Kasumi-1 (cell line): ENCODE data around the gene TRIM22.
"Not testable (repeated sequence)": the region's sequence is repeated elsewhere in the genome, so short reads cannot be mapped to it uniquely, and the experiment has no call there.

ENCODE experiments used
- DNase-seq, 2 experiments: peaks; one replicate each; lab custom pipeline; 2025; lab: John Stamatoyannopoulos, UW

The TRIM22 gene, protein sequence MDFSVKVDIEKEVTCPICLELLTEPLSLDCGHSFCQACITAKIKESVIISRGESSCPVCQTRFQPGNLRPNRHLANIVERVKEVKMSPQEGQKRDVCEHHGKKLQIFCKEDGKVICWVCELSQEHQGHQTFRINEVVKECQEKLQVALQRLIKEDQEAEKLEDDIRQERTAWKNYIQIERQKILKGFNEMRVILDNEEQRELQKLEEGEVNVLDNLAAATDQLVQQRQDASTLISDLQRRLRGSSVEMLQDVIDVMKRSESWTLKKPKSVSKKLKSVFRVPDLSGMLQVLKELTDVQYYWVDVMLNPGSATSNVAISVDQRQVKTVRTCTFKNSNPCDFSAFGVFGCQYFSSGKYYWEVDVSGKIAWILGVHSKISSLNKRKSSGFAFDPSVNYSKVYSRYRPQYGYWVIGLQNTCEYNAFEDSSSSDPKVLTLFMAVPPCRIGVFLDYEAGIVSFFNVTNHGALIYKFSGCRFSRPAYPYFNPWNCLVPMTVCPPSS

GRCh38 chr11:5689551-5689983, at the start of gene TRIM22:
Gene TRIM22 (plus strand): TSS chr11:5689790. CDS start chr11:5696233, 6,443 bp downstream.
- DNase-seq, result peak; percentile 83 to 87

DNA sequence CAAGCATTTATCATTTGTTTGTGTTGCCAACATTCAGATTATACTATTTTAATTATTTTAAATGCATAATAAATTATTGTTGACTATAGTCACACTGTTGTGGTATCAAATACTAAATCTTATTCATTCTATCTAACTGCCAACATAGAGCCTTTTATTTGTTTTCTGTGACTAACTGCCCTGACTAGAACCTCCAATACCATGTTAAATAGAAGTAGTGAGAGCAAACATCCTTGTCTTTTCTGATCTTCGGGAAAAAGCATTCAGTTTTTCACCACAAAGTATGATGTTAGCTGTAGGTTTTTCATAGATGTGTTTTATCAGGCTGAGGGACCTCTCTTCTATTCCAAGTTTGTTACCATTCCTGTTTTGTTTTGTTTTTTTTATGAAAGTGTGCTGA, 49.6 kb upstream of the TRIM22 start:
- no peak for DNase-seq

DNA sequence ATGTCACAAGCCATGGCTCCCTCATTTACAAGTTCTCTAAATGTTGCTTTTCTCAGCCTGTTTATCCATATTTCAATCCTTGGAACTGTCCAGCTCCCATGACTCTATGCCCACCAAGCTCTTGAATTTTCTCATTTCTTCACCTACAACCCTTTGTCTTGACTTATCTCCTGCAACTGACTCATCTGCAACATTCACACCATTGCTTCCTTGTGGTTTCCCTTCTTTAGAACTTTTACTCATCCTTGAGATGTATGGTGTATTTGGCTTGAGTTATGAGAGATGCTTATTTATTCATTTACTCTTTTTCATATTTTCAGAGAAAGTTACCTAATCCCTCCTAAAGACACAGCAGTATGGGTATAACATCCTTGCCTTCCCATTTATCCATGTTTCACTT, 46.0 kb upstream of the TRIM22 start:
- DNase-seq, result no peak

DNA sequence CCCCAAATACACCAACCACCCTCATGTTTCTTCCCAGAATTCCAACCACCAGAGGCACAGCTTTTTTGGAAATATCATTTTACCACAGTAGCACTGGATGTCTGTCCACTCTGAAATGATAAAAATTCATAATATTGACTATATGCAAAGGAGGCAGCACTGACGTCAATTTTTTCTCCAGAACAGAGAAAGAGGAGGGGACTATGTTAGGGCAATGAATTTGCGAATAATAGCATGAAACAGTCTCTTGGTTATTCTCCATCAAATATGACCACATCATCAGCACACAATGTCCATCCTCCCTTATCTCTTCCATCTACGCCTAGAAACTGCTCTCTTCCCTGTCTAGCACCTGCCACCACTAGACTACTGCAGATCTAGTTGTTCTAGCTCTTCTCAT, 43.5 kb upstream of the TRIM22 start:
- no peak for DNase-seq

GRCh38 chr11:5655474-5655873, 34.1 kb upstream of the TRIM22 start:
- DNase-seq, result no peak

GRCh38 chr11:5656956-5657355, 32.6 kb upstream of the TRIM22 start:
- not testable (repeated sequence) for DNase-seq

DNA sequence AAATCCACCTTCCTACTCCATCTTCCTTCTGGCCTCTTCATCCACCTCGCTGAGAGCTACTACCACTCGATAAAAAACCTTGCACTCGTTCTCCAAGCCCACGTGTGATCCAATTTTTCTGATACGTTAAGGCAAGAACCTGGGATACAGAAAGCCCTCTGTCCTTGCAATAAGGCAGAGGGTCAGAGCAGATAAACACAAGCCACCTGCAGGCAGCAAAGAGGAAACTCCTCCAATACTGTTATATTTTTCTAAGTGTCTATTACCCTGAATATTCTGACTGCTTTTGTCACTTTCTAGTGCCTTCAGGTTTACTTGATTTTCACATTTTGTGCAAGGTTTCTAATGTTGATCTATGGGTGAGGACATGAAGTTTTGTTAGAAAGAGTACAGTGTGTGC, 31.3 kb upstream of the TRIM22 start:
- DNase-seq, result no peak

DNA sequence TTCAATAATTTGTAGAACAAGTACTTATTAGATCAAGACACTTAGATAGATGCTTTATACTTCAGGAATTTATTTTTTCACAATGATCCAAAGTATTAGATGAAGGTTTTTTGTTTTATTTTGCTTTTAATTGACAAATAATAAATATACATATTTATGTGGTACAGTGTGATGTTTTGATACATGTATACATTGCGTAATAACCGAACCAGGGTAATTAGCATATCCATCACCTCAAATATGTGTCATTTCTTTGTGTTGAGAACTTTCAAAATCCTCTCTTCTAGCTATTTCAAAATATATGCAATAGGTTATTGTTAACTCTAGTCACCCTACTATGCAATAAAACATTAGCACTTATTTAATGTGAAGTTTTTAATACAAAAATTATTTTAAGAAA, 26.1 kb upstream of the TRIM22 start:
- DNase-seq, result no peak

DNA sequence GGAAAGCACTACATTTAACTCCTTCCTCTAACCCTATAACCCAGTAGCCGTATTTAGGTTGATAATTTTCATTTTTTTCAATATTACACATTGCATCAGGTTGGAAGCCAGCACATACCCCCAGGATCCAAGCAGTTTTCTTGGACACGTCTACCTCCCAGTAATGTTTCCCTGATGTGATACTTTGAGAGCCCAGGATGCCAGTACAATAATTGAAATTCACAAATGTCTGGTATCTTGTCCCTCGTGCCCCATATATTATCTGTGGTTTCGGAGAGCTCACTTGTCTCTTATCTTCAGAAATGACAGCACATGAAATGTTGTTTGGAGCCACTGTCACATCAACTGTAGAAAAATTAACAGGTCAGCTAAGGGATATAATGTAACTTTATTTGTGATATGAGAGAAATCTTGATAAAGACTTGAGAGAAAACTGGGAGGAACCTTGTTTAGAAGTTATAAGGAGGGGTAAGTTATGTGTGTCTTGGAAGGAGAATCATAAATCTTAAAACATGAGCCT, 24.5 kb upstream of the TRIM22 start:
- no peak for DNase-seq

DNA sequence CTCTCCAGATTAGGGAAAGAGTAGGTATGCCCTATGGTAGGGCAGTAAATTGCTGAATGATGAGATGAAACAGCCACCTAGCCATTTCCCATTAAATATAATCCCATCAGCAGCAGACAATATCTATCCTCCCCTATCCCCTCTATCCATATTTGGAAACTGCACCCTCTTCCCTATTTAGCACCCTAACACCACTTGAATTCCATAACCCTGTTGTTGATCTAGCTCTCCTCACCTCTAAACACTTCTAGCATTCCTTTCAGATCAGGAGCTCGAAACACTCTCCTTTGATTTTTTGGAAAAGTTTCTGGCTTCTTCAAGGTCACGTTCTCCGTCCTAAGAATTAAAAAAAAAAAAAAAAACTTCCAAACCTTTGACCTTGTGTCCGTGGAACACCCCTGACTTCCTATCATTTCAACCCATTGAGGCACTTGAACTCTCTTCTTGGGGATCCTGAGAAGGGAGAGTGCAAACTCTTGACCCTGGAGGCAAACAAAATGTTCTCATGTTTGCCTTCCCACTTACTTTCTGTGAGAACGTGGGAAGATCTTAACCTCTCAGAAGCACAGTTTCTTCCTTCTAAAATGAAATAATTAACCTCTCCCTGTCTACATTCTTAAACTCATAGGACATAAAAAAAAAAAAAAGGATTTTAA, 23.7 kb upstream of the TRIM22 start:
- DNase-seq, result no peak

DNA sequence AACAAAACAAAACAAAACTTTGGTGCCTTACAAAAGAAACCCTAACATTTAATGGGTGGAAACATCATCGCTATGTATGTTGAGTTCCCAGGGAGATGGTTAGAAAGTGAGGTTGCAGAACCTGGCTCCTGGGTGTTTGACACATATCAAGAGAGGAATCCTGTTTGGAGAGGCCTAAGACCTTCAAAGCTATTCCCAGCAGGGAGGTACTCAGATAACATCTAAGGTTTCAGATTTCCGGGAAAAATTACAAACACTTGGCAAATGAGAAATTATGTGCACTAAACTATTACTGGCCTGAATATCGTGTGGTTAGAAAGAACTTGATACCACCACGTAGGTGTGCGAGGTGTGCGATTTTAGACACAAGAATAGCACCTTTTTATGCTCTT, 23.2 kb upstream of the TRIM22 start:
- no peak for DNase-seq

- DNase-seq, result no peak
Measured at GRCh38 chr11:5671831-5672230, 17.8 kb upstream of the TRIM22 start.

DNA sequence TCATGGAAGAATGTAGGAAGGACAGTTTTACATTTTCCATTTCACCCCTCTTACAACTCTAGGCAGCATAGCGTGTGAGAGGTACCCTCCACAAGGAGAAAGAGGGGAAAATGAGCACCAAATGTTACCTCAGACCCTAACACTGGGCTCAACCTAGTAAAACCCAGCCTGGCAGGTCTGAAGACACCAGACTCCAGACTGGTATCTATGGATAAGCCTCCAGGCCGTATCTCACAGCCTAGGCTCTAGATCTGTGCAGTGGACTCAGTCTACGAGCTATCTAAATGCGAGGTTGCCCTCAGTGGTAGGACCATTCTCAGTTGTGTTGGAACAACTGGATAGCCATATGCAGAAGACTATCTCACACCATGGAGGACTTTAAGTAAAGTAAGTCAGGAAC, 15.2 kb upstream of the TRIM22 start:
- no peak for DNase-seq

DNA sequence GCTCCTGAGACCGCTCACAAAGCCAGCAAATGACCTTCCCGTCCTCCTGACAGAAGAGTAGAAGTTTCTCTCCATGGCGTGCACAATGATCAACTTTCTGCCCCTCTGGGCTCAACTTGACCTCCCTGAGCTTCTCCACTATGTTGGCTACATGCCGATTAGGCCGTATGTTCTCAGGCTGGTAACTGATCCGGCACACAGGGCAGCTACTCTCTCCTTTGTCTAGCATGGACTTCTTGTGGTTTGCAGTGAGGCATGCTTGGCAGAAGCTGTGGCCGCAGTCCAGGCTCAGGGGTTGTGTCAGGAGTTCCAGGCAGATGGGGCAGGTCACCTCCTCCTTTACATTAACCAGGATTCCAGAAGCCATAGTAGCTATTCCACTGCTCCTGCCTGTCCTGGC, 9.8 kb upstream of the TRIM22 start:
- DNase-seq, result no peak

GRCh38 chr11:5682890-5683441, 6.6 kb upstream of the TRIM22 start:
- DNase-seq, result not testable (repeated sequence)

DNA sequence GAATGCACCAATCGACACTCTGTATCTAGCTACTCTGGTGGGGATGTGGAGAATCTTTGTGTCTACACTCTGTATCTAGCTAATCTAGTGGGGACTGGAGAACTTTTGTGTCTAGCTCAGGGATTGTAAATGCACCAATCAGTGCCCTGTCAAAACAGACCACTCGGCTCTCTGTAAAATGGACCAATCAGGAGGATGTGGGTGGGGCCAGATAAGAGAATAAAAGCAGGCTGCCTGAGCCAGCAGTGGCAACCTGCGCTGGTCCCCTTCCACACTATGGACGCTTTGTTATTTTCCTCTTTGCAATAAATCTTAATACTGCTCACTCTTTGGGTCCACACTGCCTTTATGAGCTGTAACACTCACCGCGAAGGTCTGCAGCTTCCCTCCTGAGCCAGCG, 6.0 kb upstream of the TRIM22 start:
- not testable (repeated sequence) for DNase-seq

- peak in 1 of 2 experiments; percentile 11 for DNase-seq
Measured at GRCh38 chr11:5684036-5684645, 5.4 kb upstream of the TRIM22 start.

DNA sequence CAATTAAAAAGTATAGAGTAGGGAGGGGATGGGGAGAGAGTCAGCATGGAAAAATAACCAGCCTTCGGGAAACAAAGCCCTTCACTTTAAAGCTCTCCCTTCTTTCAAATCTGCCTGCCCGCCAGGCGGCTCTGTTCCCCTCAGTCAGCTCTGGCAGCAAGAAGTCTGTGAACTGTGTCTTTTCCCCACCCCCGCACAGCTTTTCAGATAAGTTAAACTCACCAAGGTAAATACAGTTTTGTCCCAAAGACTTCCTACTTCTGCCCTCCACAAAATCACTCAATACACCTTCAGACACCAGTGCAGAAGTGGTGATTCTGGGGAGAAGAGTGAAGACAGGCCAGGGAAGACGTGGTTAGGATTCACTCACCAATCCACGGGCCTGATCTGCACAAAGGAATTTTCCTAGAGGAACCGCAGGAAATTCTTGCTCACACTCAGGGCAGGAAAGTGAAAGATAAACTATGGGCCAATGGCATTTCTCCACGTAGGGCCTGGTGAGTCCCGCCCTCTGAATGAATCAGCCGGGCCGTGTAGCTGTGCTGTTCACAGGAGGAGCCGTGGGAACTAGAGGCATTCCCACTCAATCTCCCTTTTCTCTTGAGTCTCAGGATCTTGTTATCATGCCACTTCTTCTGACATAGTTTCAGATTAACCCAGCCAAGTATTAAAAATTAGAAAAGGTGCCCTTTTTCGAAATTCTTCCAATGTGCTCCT, 4.8 kb upstream of the TRIM22 start, which contains the start of gene TRIM5:
Gene TRIM5, minus strand, starts transcription at position 429 of the 717 bp plus-strand sequence. CDS start 4,897 bp downstream, outside the sequence.
- peak; percentile 87 to 89 for DNase-seq

DNA sequence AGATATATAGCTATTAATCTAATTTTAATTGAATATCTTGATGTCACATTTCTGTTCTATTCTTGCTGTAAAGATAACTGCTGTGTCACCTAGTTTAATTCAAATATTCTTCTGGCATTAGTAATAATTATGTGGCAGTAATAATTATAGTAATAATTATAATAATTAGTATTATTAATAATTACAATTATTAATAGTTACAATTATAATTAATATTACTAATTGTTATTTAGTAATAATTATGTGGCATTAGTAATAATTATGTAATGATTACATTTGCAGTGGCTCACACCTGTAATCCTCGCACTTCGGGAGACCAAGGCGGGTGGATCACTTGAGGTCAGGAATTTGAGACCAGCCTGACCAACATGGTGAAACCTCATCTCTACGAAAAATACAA, 3.2 kb upstream of the TRIM22 start:
- no peak for DNase-seq

DNA sequence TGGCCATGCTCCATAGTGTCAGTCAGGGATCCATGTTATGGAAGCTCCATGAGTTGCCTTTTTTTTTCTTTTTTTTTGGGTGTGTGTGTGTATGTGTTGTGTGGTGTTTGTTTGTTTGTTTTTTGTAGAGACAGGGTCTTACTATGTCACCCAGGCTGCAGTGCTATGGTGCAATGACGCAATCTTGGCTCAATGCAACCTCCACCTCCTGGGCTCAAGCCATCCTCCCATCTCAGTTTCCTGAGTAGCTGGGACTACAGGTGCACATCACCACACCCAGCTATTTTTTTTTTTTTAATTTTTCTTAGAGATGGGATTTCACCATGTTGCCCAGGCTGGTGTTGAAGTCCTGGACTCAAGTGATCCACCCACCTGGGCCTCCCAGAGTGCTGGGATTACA, 1.1 kb upstream of the TRIM22 start:
- DNase-seq, result no peak

DNA sequence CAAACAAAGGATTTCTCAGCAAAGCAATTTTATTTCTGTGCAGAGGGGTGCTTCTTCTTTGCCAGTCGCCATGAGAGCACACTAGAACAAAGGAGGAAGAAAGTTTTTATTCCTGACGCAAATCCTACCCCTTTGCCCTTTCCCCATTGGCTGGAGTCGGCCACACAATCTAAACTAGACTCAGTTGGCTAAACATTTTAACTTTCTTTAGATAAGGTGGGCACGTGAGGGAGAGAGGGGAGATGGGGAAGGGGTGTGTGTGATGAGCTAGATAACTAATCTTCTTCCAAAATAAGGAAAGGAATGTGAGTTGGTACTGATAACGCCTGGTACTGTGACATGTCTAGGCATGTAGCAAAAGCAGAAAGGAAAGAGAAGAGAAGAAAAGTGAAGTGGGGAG, 626 bp downstream of the TRIM22 start:
- DNase-seq, result no peak

DNA sequence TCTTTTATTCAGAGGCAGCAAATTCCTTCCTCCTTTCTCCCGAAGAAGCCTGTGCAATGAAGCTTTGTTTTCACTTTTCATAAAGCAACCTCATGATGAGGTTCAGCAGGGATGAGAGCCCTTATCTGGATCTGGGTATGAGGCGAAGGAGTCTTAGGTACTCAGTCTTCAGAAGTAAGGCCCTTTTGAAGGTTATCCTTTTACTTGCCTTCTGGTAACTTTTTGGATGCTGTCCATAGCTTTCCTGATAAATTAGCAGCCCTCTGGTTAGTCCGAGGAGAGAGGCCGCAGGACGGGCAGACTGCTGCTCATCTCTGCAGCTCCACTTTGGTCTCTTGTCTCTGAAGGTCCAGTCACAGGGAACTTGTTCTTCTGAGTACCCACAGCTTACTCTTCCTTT, 1.1 kb downstream of the TRIM22 start:
- no peak for DNase-seq
